Fibroblast of villous mesenchyme (primary cell): Measurements from ENCODE around the gene PSKH1. TPM values are rescaled to one million over a fixed set of nuclear protein-coding genes. Genes with fewer than 3 reads are reported as not detected.

Experiments
- DNase-seq: peaks from one replicate; pipeline ENCODE4 v3.0.0-alpha.2; 2010; ENCODE audit warnings: low read depth
- H3K4me3 ChIP-seq: 2 replicates; pipeline ENCODE4 v1.5.1; 2011; ENCODE audit warnings: low read depth, mild to moderate bottlenecking, low read length
- CTCF ChIP-seq: IDR thresholded peaks from 2 replicates; pipeline ENCODE4 v1.5.1; 2012; ENCODE audit warnings: low read depth, mild to moderate bottlenecking, low read length; ENCODE audit not compliant: insufficient read depth
- total RNA-seq: library from RNA; depleted of rRNA; stranded (reverse); fragments of >200 nt; gene quantifications from 2 replicates; pipeline ENCODE4 v1.2.3, GENCODE V29; 2012

PSKH1 gene
- total RNA-seq, 1 donor, result 13.0 TPM

DNA sequence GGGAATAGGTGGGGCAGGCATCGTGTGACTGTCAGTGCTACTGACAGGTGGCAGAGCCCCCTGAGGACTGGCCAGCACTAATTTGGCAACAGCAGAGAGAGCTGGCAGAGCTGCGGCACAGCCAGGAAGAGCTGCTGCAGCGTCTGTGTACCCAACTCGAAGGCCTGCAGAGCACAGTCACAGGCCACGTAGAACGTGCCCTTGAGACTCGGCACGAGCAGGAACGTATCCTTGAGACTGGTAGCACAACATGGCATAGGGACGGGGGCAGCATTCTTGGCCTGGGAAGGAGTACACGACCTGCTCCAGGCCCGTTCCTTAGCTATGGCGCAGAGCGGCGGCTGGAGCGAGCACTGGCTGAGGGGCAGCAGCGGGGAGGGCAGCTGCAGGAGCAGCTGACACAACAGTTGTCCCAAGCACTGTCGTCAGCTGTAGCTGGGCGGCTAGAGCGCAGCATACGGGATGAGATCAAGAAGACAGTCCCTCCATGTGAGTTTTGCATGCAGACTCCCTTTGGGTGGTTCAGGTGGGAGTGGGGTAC is 11.4 kb upstream of the PSKH1 start:
- no peak for TF ChIP-seq CTCF
- DNase-seq, result no peak
- H3K4me3 ChIP-seq, result no peak overlapping the region

DNA sequence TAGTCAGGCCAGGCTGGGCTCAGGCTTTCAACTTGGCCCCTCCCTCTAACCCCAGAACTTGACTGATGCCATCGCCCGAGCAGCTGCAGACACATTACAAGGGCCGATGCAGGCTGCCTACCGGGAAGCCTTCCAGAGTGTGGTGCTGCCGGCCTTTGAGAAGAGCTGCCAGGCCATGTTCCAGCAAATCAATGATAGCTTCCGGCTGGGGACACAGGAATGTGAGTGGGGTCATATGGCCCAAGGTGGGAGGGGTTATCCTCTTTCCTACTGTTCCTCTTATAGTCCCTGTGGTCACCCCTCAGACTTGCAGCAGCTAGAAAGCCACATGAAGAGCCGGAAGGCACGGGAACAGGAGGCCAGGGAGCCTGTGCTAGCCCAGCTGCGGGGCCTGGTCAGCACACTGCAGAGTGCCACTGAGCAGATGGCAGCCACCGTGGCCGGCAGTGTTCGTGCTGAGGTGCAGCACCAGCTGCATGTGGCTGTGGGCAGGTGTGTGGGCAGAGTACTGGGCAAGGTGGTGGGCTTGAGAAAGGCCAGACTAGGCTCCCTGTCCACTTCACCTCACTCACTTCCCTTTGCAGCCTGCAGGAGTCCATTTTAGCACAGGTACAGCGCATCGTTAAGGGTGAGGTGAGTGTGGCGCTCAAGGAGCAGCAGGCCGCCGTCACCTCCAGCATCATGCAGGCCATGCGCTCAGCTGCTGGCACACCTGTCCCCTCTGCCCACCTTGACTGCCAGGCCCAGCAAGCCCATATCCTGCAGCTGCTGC is 10.5 kb upstream of the PSKH1 start:
- no peak overlapping the region for H3K4me3 ChIP-seq
- DNase-seq, result no peak
- TF ChIP-seq CTCF, result no peak

DNA sequence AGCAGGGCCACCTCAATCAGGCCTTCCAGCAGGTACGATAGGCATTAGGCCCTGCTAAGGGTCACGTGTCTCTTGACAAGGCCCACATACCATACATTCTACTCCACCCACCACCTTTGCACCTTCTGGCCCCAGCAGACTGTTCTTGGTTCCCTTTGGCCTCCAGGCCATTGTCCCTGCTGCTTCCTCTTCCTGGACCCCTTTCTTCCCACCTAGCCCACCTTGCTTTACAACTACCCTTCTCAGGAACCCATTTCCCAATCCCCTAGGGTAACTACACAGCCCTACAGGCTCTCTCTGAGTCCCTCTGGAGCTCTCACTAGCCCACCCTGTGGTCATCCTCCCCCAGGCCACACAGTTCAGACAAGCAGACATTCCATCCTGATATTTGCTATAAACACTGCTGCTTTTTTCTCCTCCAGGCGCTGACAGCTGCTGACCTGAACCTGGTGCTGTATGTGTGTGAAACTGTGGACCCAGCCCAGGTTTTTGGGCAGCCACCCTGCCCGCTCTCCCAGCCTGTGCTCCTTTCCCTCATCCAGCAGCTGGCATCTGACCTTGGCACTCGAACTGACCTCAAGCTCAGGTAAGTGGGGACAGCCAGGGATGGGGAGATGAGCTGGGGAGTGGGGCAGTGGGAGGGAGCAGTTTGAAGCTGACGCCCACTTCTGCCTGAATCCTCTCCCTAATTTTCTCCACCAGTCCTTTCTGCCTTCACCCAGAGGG is 9.7 kb upstream of the PSKH1 start:
- no peak for TF ChIP-seq CTCF
- no peak overlapping the region for H3K4me3 ChIP-seq
- no peak for DNase-seq

DNA sequence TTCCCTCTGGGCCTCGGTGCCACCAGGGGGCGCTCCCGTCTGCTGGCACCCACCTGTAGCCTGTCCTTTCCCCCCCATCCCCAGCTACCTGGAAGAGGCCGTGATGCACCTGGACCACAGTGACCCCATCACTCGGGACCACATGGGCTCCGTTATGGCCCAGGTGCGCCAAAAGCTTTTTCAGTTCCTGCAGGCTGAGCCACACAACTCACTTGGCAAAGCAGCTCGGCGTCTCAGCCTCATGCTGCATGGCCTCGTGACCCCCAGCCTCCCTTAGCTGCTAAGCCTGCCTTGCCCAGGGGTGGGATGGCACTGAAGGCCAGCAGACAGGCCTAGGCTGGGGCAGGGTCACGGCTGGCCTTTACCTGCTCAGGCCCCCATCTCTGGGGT is 9.2 kb upstream of the PSKH1 start:
- DNase-seq, result peak; percentile 47
- TF ChIP-seq CTCF, result peak; percentile 85
- H3K4me3 ChIP-seq, result no peak overlapping the region

DNA sequence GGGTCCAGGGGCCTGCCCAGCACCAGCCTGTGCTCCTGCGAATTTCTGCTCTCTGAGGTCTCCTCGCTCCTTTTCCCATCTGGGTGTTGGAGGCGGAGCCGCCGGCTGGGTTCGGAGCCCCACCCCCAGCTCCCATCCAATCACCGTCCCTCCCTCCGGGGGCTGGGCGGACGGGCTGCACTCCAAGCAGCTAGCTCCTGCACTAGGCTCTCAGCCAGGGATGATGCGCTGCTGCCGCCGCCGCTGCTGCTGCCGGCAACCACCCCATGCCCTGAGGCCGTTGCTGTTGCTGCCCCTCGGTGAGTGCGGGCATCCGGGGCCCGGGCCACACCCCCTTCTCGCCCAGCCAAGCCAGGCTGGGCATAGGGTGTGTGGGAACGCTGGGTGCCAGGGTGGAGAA is 8.4 kb upstream of the PSKH1 start, which contains the start of gene NRN1L:
Gene NRN1L (plus strand): TSS at position 202 of the 400 bp plus-strand sequence. CDS start 19 bp downstream, at position 221.
- peak; percentile 90 for DNase-seq
- TF ChIP-seq CTCF, result no peak
- no peak within 1 kb of the TSS for H3K4me3 ChIP-seq

GRCh38 chr16:67885545-67885944 is 7.5 kb upstream of the PSKH1 start:
- DNase-seq, result no peak
- no peak for TF ChIP-seq CTCF
- no peak overlapping the region for H3K4me3 ChIP-seq
